ENCODE data around the gene KRTAP5-11.

- TF ChIP-seq EZH2phosphoT487 (IDR thresholded peaks at IDR 0.05; ENCODE audit: insufficient read depth, low read depth) (no peak), EZH2 (IDR thresholded peaks at IDR 0.05; ENCODE audit: insufficient read depth, poor library complexity, severe bottlenecking) (no peak)
These were observed 40.3 kb downstream of the KRTAP5-11 start for GRCh38 chr11:71542382-71542781.

All from GM23248 (cell line).